CD4-positive, alpha-beta memory T cell (primary cell): Measurements from ENCODE around the gene DCAF15. TPM values are rescaled to one million over a fixed set of nuclear protein-coding genes. Genes with fewer than 3 reads are reported as not detected.
A peak's percentile ranks its signal among the peaks of the same experiment; 100 is the strongest.

ENCODE experiments used
- CTCF ChIA-PET: fragments of 350-600 bp; sonication (Branson Sonifier 250); formaldehyde crosslinking; loops from one replicate; lab custom pipeline; 2021; ENCODE audit warnings: inconsistent platforms; ENCODE audit not compliant: partially characterized antibody; lab: Charles Lee
- POLR2A ChIA-PET: fragments of 350-600 bp; sonication (Branson Sonifier 250); formaldehyde crosslinking; loops from one replicate; lab custom pipeline; 2021; ENCODE audit not compliant: partially characterized antibody; lab: Charles Lee
- DNase-seq, 5 donors: peaks; one replicate each; pipeline versions ENCODE4 v3.0.0 to v3.0.0-alpha.2; 2020 to 2022; ENCODE audit warnings: mixed read lengths in 1 of 5
- H3K27ac ChIP-seq: one replicate; pipeline ENCODE4 v1.7.0; 2013; ENCODE audit warnings: low read depth, low read length
- H3K27me3 ChIP-seq: 2 replicates; pipeline ENCODE4 v1.7.0; 2013; ENCODE audit warnings: mild to moderate bottlenecking, low read length, moderate library complexity; ENCODE audit not compliant: insufficient read depth
- H3K36me3 ChIP-seq: 2 replicates; pipeline ENCODE4 v1.7.0; 2013; ENCODE audit warnings: mild to moderate bottlenecking, low read length, moderate library complexity; ENCODE audit not compliant: insufficient read depth
- H3K4me1 ChIP-seq: 2 replicates; pipeline ENCODE4 v1.7.0; 2013; ENCODE audit warnings: mild to moderate bottlenecking, low read length, moderate library complexity; ENCODE audit not compliant: insufficient read depth
- H3K4me3 ChIP-seq, 2 donors: one replicate each; pipeline ENCODE4 v1.7.0; 2013; ENCODE audit warnings: low read length in 2 of 2, mild to moderate bottlenecking in 1 of 2
- H3K9me3 ChIP-seq, 2 donors: one replicate each; pipeline ENCODE4 v1.7.0; 2013; ENCODE audit warnings: low read length in 2 of 2, control low read depth in 1 of 2; ENCODE audit not compliant: control insufficient read depth in 1 of 2
- H3K27ac Mint-ChIP-seq, 7 donors: one replicate each; pipeline ENCODE4 v1.8.0; 2020 to 2021; ENCODE audit warnings: mixed read lengths in 7 of 7, mild to moderate bottlenecking in 6 of 7, inconsistent platforms in 3 of 7, moderate library complexity in 3 of 7
- H3K27me3 Mint-ChIP-seq, 2 donors: one replicate each; pipeline ENCODE4 v1.8.0; 2020 to 2021; ENCODE audit warnings: mixed read lengths in 2 of 2
- H3K36me3 Mint-ChIP-seq, 2 donors: one replicate each; pipeline ENCODE4 v1.8.0; 2020 to 2021; ENCODE audit warnings: mixed read lengths in 2 of 2, inconsistent platforms in 1 of 2, mild to moderate bottlenecking in 1 of 2
- H3K4me1 Mint-ChIP-seq, 4 donors: one replicate each; pipeline ENCODE4 v1.8.0; 2020 to 2021; ENCODE audit warnings: mixed read lengths in 4 of 4, mild to moderate bottlenecking in 1 of 4
- H3K4me3 Mint-ChIP-seq, 8 donors: one replicate each; pipeline ENCODE4 v1.8.0; 2020 to 2021; ENCODE audit warnings: mixed read lengths in 8 of 8, mild to moderate bottlenecking in 7 of 8, moderate library complexity in 6 of 8, inconsistent platforms in 3 of 8
- H3K9me3 Mint-ChIP-seq, 8 donors: one replicate each; pipeline ENCODE4 v1.8.0; 2020 to 2021; ENCODE audit warnings: mixed read lengths in 8 of 8, mild to moderate bottlenecking in 5 of 8, inconsistent platforms in 3 of 8, moderate library complexity in 1 of 8
- intact Hi-C: fragments of 100-400 bp; cut with micrococcal nuclease; formaldehyde crosslinking; loops from one replicate; pipeline ENCODE4 v1.15.1; 2023
- polyA plus RNA-seq, 2 donors: library from polyadenylated mRNA; unstranded; fragments of 300-500 nt; fragmentation: Illumina TruSeq; gene quantifications; one replicate each; pipeline ENCODE4 v1.2.3, GENCODE V29; 2021
- total RNA-seq, 2 experiments: library from RNA; stranded (reverse); gene quantifications; one replicate each; pipeline ENCODE4 v1.2.3, GENCODE V29; 2021

DCAF15 gene
- total and polyA plus RNA-seq, 4 experiments from 2014 or later = 4.9 to 96.7 (median 50.0) TPM

- H3K27me3 Mint-ChIP-seq = no peaks in the 10 kb centered on the region
- ChIA-PET POLR2A (interaction anchor here (0.6 to 7.2 kb wide), 23 partner anchors 9 to 569 kb away, joined by 3 to 119 read pairs (median 5); partner anchors contain the start of genes ASF1B, IL27RA, RFX1 and RLN3), CTCF (interaction anchor here (0.9 to 3.7 kb wide), 9 partner anchors 51 to 122 kb away, joined by 3 to 24 read pairs (median 4); partner anchors contain the start of genes IL27RA and MISP3)
- H3K27ac ChIP-seq = peak overlapping the region; percentile 80
- H3K36me3 ChIP-seq = peaks cover 34% of the 10 kb centered on the region
- no peaks in the 10 kb centered on the region for H3K9me3 ChIP-seq
- H3K27ac Mint-ChIP-seq = peak overlapping the region; percentile 56 to 89 (median 84)
- peak overlapping the region; percentile 84 to 95 (median 88) for H3K4me3 Mint-ChIP-seq
- intact Hi-C loops = loop anchor here (1.0 to 10.0 kb wide), 7 partner anchors 33 to 138 kb away; partner anchors contain the start of genes BRME1, CC2D1A, MISP3 and RFX1
- H3K9me3 Mint-ChIP-seq = no peaks in the 10 kb centered on the region
- H3K4me1 Mint-ChIP-seq = peaks cover 12 to 28% (median 17%) of the 10 kb centered on the region in 4 donors
- H3K36me3 Mint-ChIP-seq = peaks cover 0 to 39% of the 10 kb centered on the region in 2 donors
- no peaks in the 10 kb centered on the region for H3K27me3 ChIP-seq
- peaks cover 22% of the 10 kb centered on the region for H3K4me1 ChIP-seq
- peak overlapping the region; percentile 43 to 71 for H3K4me3 ChIP-seq
- DNase-seq = peak in 1 of 5 donors; percentile 48
Observed at GRCh38 chr19:13952931-13953531, 722 bp downstream of the DCAF15 start.

- peaks cover 42% of the 10 kb centered on the region for H3K36me3 ChIP-seq
- H3K9me3 ChIP-seq = no peaks in the 10 kb centered on the region
- no peaks in the 10 kb centered on the region for H3K27me3 Mint-ChIP-seq
- peaks cover 12 to 28% (median 18%) of the 10 kb centered on the region in 4 donors for H3K4me1 Mint-ChIP-seq
- H3K27ac Mint-ChIP-seq = peak overlapping the region in 3 of 7 donors; percentile 62 to 81 (median 76)
- POLR2A ChIA-PET = interaction anchor here (1.4 to 7.2 kb wide), 4 partner anchors 31 to 77 kb away, joined by 6 to 119 read pairs (median 34); partner anchors contain the start of genes IL27RA and RFX1
- peak overlapping the region; percentile 80 for H3K27ac ChIP-seq
- no peaks in the 10 kb centered on the region for H3K27me3 ChIP-seq
- peak overlapping the region; percentile 27 to 95 (median 87) for H3K4me3 Mint-ChIP-seq
- H3K4me3 ChIP-seq = no peak overlapping the region
- CTCF ChIA-PET = interaction anchor here (1.2 to 3.7 kb wide), 5 partner anchors 74 to 105 kb away, joined by 3 to 24 read pairs (median 5); partner anchors contain the start of gene IL27RA
- H3K36me3 Mint-ChIP-seq = peaks cover 7 to 51% of the 10 kb centered on the region in 2 donors
- intact Hi-C loops = loop anchor here (5.0 to 10.0 kb wide), 2 partner anchors 47 to 121 kb away; partner anchors contain the start of genes BRME1, CC2D1A and MISP3
- peaks cover 22% of the 10 kb centered on the region for H3K4me1 ChIP-seq
- no peaks in the 10 kb centered on the region for H3K9me3 Mint-ChIP-seq
- DNase-seq = no peak
Observed at GRCh38 chr19:13954185-13954584, 1.9 kb downstream of the DCAF15 start.

DNA sequence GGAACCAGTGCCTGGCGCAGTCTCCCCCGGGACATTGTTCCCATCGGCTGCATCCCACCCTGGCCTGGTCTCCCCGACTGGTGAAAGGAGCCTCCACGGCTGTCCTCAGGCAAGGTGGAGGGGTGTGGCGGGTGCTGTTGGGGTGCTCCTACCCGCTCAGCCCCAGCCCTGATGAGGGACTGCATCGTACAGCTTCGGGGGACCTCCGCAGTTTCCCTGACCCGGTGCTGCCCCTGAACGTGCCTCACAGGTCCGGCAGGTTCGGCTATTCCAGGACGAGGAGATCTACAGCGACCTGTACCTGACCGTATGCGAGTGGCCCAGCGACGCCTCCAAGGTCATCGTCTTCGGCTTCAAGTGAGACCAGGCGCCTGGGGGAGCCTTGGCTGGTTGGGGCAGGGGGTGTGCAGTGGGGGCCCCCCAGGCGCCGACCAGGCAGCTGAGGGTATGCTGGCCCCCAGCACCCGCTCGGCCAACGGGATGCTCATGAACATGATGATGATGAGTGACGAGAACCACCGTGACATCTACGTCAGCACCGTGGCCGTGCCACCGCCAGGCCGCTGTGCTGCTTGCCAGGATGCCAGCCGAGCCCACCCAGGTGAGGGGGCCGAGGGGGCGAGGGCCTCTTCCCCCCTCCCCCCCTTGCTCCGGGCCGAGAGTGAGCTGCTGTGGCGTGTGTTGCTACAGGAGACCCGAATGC is 3.5 kb downstream of the DCAF15 start:
- Mint-ChIP-seq H3K4me1 (peaks cover 12 to 28% (median 17%) of the 10 kb centered on the region in 4 donors), H3K36me3 (peaks cover 7 to 59% of the 10 kb centered on the region in 2 donors), H3K4me3 (no peak overlapping the region), H3K27ac (peak overlapping the region in 1 of 7 donors; percentile 67), H3K27me3 (no peaks in the 10 kb centered on the region), H3K9me3 (no peaks in the 10 kb centered on the region)
- no peaks in the 10 kb centered on the region for H3K9me3 ChIP-seq
- no peaks in the 10 kb centered on the region for H3K27me3 ChIP-seq
- intact Hi-C loops = loop anchor here (10.0 kb wide), 1 partner anchor 119 kb away; the partner anchor contains the start of gene MISP3
- H3K36me3 ChIP-seq = peaks cover 48% of the 10 kb centered on the region
- peaks cover 22% of the 10 kb centered on the region for H3K4me1 ChIP-seq
- H3K27ac ChIP-seq = no peak overlapping the region
- POLR2A ChIA-PET = interaction anchor here (1.2 to 7.2 kb wide), 3 partner anchors 29 to 76 kb away, joined by 6 to 119 read pairs (median 7); partner anchors contain the start of genes IL27RA and RFX1
- CTCF ChIA-PET = interaction anchor here (1.1 to 1.6 kb wide), 2 partner anchors 45 to 103 kb away, joined by 5 read pairs; no protein-coding TSS in a partner anchor
- no peak overlapping the region for H3K4me3 ChIP-seq
- no peak for DNase-seq

DNA sequence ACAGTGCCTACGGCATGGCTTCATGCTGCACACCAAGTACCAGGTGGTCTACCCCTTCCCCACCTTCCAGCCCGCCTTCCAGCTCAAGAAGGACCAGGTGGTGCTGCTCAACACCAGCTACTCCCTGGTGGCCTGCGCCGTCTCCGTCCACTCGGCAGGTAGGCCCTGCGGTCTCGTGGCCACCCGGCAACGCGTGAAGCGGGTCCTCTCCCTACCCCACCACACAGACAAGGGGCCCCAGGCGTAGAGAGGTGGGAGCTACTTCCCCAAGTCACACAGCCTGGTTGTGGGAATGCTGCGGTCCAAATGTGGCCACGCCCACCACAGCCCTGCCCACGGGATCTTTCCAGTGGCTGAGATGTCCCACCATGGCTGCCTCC is 4.0 kb downstream of the DCAF15 start:
- Mint-ChIP-seq H3K27me3 (no peaks in the 10 kb centered on the region), H3K4me3 (no peak overlapping the region), H3K27ac (peak overlapping the region in 1 of 7 donors; percentile 67), H3K4me1 (peaks cover 12 to 28% (median 17%) of the 10 kb centered on the region in 4 donors), H3K9me3 (no peaks in the 10 kb centered on the region), H3K36me3 (peaks cover 8 to 60% of the 10 kb centered on the region in 2 donors)
- Histone ChIP-seq H3K9me3 (no peaks in the 10 kb centered on the region), H3K27ac (no peak overlapping the region), H3K27me3 (no peaks in the 10 kb centered on the region), H3K4me1 (peaks cover 22% of the 10 kb centered on the region), H3K36me3 (peaks cover 51% of the 10 kb centered on the region), H3K4me3 (no peak overlapping the region)
- ChIA-PET POLR2A (interaction anchor here (7.2 kb wide), 1 partner anchor 48 kb away, joined by 119 read pairs; the partner anchor contains the start of gene RFX1), CTCF (interaction anchor here (1.1 kb wide), 1 partner anchor 45 kb away, joined by 5 read pairs; no protein-coding TSS in a partner anchor)
- intact Hi-C loops = loop anchor here (10.0 kb wide), 1 partner anchor 118 kb away; the partner anchor contains the start of gene MISP3
- DNase-seq = no peak

- Mint-ChIP-seq H3K4me1 (peaks cover 8 to 21% (median 12%) of the 10 kb centered on the region in 4 donors), H3K4me3 (no peak overlapping the region), H3K36me3 (peaks cover 12 to 62% of the 10 kb centered on the region in 2 donors), H3K9me3 (no peaks in the 10 kb centered on the region), H3K27ac (peak overlapping the region in 3 of 7 donors; percentile 44 to 78 (median 73)), H3K27me3 (no peaks in the 10 kb centered on the region)
- Histone ChIP-seq H3K36me3 (peaks cover 51% of the 10 kb centered on the region), H3K4me1 (peaks cover 16% of the 10 kb centered on the region), H3K9me3 (no peaks in the 10 kb centered on the region), H3K27ac (no peak overlapping the region), H3K27me3 (no peaks in the 10 kb centered on the region), H3K4me3 (no peak overlapping the region)
- ChIA-PET POLR2A (interaction anchor here (7.2 kb wide), 1 partner anchor 48 kb away, joined by 119 read pairs; the partner anchor contains the start of gene RFX1), CTCF (interaction anchor here (1.1 kb wide), 1 partner anchor 46 kb away, joined by 5 read pairs; no protein-coding TSS in a partner anchor)
- DNase-seq = no peak
- intact Hi-C loops = loop anchor here (10.0 kb wide), 1 partner anchor 118 kb away; the partner anchor contains the start of gene MISP3
Observed at GRCh38 chr19:13957051-13957450, 4.7 kb downstream of the DCAF15 start.

- Histone ChIP-seq H3K27me3 (no peaks in the 10 kb centered on the region), H3K4me3 (no peak overlapping the region), H3K36me3 (peaks cover 51% of the 10 kb centered on the region), H3K27ac (no peak overlapping the region), H3K9me3 (no peaks in the 10 kb centered on the region), H3K4me1 (peaks cover 15% of the 10 kb centered on the region)
- peaks cover 12 to 56% of the 10 kb centered on the region in 2 donors for H3K36me3 Mint-ChIP-seq
- H3K27me3 Mint-ChIP-seq = no peaks in the 10 kb centered on the region
- intact Hi-C loops = loop anchor here (10.0 kb wide), 1 partner anchor 117 kb away; the partner anchor contains the start of gene MISP3
- ChIA-PET CTCF (no interaction called here), POLR2A (interaction anchor here (0.5 to 1.3 kb wide), 3 partner anchors 32 to 74 kb away, joined by 3 to 7 read pairs (median 3); partner anchors contain the start of genes IL27RA and RFX1)
- H3K27ac Mint-ChIP-seq = peak overlapping the region in 1 of 7 donors; percentile 31
- no peak for DNase-seq
- H3K4me1 Mint-ChIP-seq = peaks cover 6 to 17% (median 8%) of the 10 kb centered on the region in 4 donors
- H3K9me3 Mint-ChIP-seq = no peaks in the 10 kb centered on the region
- no peak overlapping the region for H3K4me3 Mint-ChIP-seq
Observed at GRCh38 chr19:13958043-13958442, 5.7 kb downstream of the DCAF15 start.
